SK-N-SH treated with all-trans-retinoic acid at 6 μM for 48 hours (cell line): ENCODE measurements around the gene FOXN1.
"Not testable (repeated sequence)": the region's sequence is repeated elsewhere in the genome, so short reads cannot be mapped to it uniquely, and the experiment has no call there.

Source experiments
- ATAC-seq: fragments of 200-7000 bp; cut with Tn5 transposase; 3 replicates; pipeline ENCODE4 v1.9.1; 2020; ENCODE audit warnings: mild to moderate bottlenecking, moderate library complexity
- ARNTL ChIP-seq: fragments of 450-650 bp; formaldehyde crosslinking; IDR thresholded peaks from 2 replicates; pipeline ENCODE4 v1.5.0; 2020; ENCODE audit warnings: low read depth, mild to moderate bottlenecking, moderate library complexity, borderline replicate concordance
- BACH2 ChIP-seq: fragments of 250-450 bp; sonication (Bioruptor Pico); IDR thresholded peaks from 2 replicates; pipeline ENCODE4 v1.9.0; 2021; ENCODE audit warnings: mild to moderate bottlenecking, borderline replicate concordance
- CREB5 ChIP-seq: fragments of 250-450 bp; sonication (Bioruptor Pico); IDR thresholded peaks from 2 replicates; pipeline ENCODE4 v1.5.1; 2020; ENCODE audit warnings: low read depth, mild to moderate bottlenecking, moderate library complexity
- ESRRG ChIP-seq: fragments of 250-450 bp; sonication (Bioruptor Pico); IDR thresholded peaks from 2 replicates; pipeline ENCODE4 v1.6.1; 2021; ENCODE audit warnings: mild to moderate bottlenecking
- ISL1 ChIP-seq: fragments of 250-450 bp; sonication (Bioruptor Pico); IDR thresholded peaks from 2 replicates; pipeline ENCODE4 v2.1.2; 2022; ENCODE audit warnings: mild to moderate bottlenecking, moderate library complexity
- OSR1 ChIP-seq: fragments of 250-450 bp; sonication (Bioruptor Pico); IDR thresholded peaks from 2 replicates; pipeline ENCODE4 v1.8.0; 2022; ENCODE audit warnings: moderate library complexity, mild to moderate bottlenecking, inconsistent platforms
- PATZ1 ChIP-seq: fragments of 250-450 bp; sonication (Bioruptor Pico); IDR thresholded peaks from 2 replicates; pipeline ENCODE4 v1.8.0; 2020; ENCODE audit warnings: mild to moderate bottlenecking, moderate library complexity, borderline replicate concordance
- POU6F1 ChIP-seq: fragments of 250-450 bp; sonication (Bioruptor Pico); IDR thresholded peaks from 2 replicates; pipeline ENCODE4 v1.8.0; 2021; ENCODE audit warnings: low read depth, mild to moderate bottlenecking, moderate library complexity, borderline replicate concordance
- PPARA ChIP-seq: fragments of 250-450 bp; sonication (Bioruptor Pico); IDR thresholded peaks from 2 replicates; pipeline ENCODE4 v1.5.0; 2020; ENCODE audit warnings: mild to moderate bottlenecking, borderline replicate concordance
- RARB ChIP-seq: fragments of 250-450 bp; sonication (Bioruptor Pico); IDR thresholded peaks from 2 replicates; pipeline ENCODE4 v1.8.0; 2021; ENCODE audit warnings: mild to moderate bottlenecking, moderate library complexity
- SNAI2 ChIP-seq: fragments of 250-450 bp; sonication (Bioruptor Pico); IDR thresholded peaks from 2 replicates; pipeline ENCODE4 v1.5.0; 2020; ENCODE audit warnings: mild to moderate bottlenecking, moderate library complexity
- TOX ChIP-seq: fragments of 250-450 bp; sonication (Bioruptor Pico); IDR thresholded peaks from 2 replicates; pipeline ENCODE4 v1.8.0; 2021; ENCODE audit warnings: mild to moderate bottlenecking, moderate library complexity, borderline replicate concordance
- ZC3H10 ChIP-seq: fragments of 250-450 bp; sonication (Bioruptor Pico); IDR thresholded peaks from 2 replicates; pipeline ENCODE4 v1.5.1; 2021; ENCODE audit warnings: mild to moderate bottlenecking, moderate library complexity
- ZFP3 ChIP-seq: fragments of 250-450 bp; sonication (Bioruptor Pico); IDR thresholded peaks from 2 replicates; pipeline ENCODE4 v1.5.0; 2020; ENCODE audit warnings: mild to moderate bottlenecking, moderate library complexity
- ZFP30 ChIP-seq: fragments of 450-650 bp; formaldehyde crosslinking; IDR thresholded peaks from 2 replicates; pipeline ENCODE4 v1.5.0; 2022; ENCODE audit warnings: mild to moderate bottlenecking, moderate library complexity
- ZNF565 ChIP-seq: fragments of 450-650 bp; formaldehyde crosslinking; conservative IDR thresholded peaks from 2 replicates; pipeline ENCODE4 v1.5.0; 2020; ENCODE audit warnings: low read depth, mild to moderate bottlenecking, moderate library complexity
- ZNF70 ChIP-seq: fragments of 450-650 bp; formaldehyde crosslinking; IDR thresholded peaks from 2 replicates; pipeline ENCODE4 v1.5.0; 2020; ENCODE audit warnings: mild to moderate bottlenecking, moderate library complexity
- TF ChIP-seq, protein P1 (sequence below): fragments of 250-450 bp; sonication (Bioruptor Pico); IDR thresholded peaks from 2 replicates; pipeline ENCODE4 v1.5.0; 2020; ENCODE audit warnings: mild to moderate bottlenecking, moderate library complexity
- TF ChIP-seq, protein P2 (sequence below): fragments of 250-450 bp; sonication (Bioruptor Pico); IDR thresholded peaks from 2 replicates; pipeline ENCODE4 v1.5.1; 2021; ENCODE audit warnings: mild to moderate bottlenecking, moderate library complexity

FOXN1 gene

GRCh38 chr17:28467456-28468025 is 38.6 kb upstream of the FOXN1 start (continued):
- TF ChIP-seq CREB5 (CRISPR knock-in tag) (no peak), ISL1 (CRISPR knock-in tag) (no peak)

DNA sequence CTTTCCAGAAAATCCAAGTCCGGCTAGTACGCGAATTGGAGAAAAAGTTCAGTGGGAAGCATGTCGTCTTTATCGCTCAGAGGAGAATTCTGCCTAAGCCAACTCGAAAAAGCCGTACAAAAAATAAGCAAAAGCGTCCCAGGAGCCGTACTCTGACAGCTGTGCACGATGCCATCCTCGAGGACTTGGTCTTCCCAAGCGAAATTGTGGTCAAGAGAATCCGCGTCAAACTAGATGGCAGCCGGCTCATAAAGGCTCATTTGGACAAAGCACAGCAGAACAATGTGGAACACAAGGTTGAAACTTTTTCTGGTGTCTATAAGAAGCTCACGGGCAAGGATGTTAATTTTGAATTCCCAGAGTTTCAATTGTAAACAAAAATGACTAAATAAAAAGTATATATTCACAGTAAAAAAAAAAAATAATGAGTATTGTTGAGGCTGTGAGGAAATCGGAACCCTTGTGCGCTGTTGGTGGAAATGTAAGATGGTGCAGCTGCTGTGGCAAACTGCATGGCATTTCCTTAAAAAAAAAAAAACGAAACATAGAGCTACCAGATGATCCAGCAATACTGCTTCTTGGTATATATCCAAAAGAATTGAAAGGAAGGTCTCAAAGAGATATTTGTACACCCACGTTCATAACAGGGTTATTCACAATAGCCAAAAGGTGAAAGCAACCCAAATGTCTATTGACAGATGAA is 38.0 kb upstream of the FOXN1 start:
- ATAC-seq = not testable (repeated sequence)

DNA sequence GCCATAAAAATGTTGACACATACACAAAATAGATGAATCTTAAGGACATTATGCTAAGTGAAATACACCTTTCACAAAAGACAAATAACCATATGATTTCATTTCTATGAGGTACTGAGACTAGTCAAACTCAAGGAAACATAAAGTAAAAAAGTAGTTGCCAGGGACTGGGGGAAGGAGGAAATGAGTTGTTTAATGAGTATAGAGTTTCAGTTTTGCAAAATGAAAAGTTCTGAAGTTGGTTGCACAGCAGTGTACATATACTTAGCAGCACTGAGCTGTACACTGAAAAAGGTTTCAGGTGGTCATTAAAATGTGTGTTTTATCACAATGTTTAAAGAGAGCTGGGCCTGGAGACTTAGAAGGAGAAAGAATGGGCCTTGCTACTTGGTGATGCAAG is 37.4 kb upstream of the FOXN1 start:
- ATAC-seq = no peak
- TF ChIP-seq ESRRG (no peak), ZC3H10 (CRISPR knock-in tag) (no peak), ZNF70 (CRISPR knock-in tag) (no peak), ZFP3 (CRISPR knock-in tag) (no peak), TOX (CRISPR knock-in tag) (no peak), OSR1 (CRISPR knock-in tag) (no peak), CREB5 (CRISPR knock-in tag) (no peak), BACH2 (CRISPR knock-in tag) (no peak), POU6F1 (CRISPR knock-in tag) (no peak), ZNF565 (CRISPR knock-in tag) (no peak), PATZ1 (CRISPR knock-in tag) (no peak), ISL1 (CRISPR knock-in tag) (no peak), RARB (no peak)
- TF ChIP-seq, protein P1, sequence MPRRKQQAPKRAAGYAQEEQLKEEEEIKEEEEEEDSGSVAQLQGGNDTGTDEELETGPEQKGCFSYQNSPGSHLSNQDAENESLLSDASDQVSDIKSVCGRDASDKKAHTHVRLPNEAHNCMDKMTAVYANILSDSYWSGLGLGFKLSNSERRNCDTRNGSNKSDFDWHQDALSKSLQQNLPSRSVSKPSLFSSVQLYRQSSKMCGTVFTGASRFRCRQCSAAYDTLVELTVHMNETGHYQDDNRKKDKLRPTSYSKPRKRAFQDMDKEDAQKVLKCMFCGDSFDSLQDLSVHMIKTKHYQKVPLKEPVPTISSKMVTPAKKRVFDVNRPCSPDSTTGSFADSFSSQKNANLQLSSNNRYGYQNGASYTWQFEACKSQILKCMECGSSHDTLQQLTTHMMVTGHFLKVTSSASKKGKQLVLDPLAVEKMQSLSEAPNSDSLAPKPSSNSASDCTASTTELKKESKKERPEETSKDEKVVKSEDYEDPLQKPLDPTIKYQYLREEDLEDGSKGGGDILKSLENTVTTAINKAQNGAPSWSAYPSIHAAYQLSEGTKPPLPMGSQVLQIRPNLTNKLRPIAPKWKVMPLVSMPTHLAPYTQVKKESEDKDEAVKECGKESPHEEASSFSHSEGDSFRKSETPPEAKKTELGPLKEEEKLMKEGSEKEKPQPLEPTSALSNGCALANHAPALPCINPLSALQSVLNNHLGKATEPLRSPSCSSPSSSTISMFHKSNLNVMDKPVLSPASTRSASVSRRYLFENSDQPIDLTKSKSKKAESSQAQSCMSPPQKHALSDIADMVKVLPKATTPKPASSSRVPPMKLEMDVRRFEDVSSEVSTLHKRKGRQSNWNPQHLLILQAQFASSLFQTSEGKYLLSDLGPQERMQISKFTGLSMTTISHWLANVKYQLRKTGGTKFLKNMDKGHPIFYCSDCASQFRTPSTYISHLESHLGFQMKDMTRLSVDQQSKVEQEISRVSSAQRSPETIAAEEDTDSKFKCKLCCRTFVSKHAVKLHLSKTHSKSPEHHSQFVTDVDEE (CRISPR knock-in tag) = no peak
- TF ChIP-seq, all 23 proteins: peak for 0

DNA sequence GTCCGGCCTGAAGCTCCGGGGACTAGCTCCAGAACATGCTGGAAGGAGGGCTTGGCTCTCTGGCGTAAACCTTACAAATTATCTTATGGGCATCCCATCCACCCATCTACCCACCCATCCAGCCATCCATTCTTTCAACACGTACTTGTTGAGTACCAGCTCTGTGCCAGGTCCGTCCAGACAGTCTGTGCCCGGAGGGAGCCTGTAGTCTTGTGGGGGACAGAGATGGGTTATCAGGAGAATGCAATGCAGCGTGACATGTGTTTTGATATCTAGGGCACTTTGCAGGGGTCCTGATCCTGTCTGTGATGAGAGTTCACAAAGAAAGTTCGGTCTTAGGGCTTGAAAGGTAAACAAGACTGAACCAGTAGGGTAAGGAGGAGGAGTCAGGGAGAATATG is 36.8 kb upstream of the FOXN1 start:
- ATAC-seq = no peak
- TF ChIP-seq ISL1 (CRISPR knock-in tag) (no peak), ESRRG (no peak), ZFP30 (no peak), OSR1 (CRISPR knock-in tag) (no peak), RARB (no peak), BACH2 (CRISPR knock-in tag) (no peak), PPARA (CRISPR knock-in tag) (no peak), SNAI2 (CRISPR knock-in tag) (no peak), ZC3H10 (CRISPR knock-in tag) (no peak), POU6F1 (CRISPR knock-in tag) (no peak), ARNTL (no peak), ZNF565 (CRISPR knock-in tag) (no peak), PATZ1 (CRISPR knock-in tag) (no peak)
- TF ChIP-seq, protein P2, sequence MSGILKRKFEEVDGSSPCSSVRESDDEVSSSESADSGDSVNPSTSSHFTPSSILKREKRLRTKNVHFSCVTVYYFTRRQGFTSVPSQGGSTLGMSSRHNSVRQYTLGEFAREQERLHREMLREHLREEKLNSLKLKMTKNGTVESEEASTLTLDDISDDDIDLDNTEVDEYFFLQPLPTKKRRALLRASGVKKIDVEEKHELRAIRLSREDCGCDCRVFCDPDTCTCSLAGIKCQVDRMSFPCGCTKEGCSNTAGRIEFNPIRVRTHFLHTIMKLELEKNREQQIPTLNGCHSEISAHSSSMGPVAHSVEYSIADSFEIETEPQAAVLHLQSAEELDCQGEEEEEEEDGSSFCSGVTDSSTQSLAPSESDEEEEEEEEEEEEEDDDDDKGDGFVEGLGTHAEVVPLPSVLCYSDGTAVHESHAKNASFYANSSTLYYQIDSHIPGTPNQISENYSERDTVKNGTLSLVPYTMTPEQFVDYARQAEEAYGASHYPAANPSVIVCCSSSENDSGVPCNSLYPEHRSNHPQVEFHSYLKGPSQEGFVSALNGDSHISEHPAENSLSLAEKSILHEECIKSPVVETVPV (CRISPR knock-in tag) = no peak
